Astrocyte of the cerebellum (primary cell): ENCODE measurements around the gene IQCM.

Experiments
- DNase-seq: peaks from one replicate; pipeline ENCODE4 v3.0.0-alpha.2; 2011; ENCODE audit warnings: low read depth
- H3K4me3 ChIP-seq: 2 replicates; pipeline ENCODE4 v1.5.1; 2011; ENCODE audit warnings: mild to moderate bottlenecking, low read depth, low read length, moderate library complexity
- in situ Hi-C: cut with HindIII; loops from 2 replicates; pipeline ENCODE4 v1.10.0; 2017; ENCODE audit warnings: low sequenced_read_pairs
- TF ChIP-seq, protein P1 (sequence below): IDR thresholded peaks from 2 replicates; pipeline ENCODE4 v1.5.1; 2012; ENCODE audit warnings: low read length, low read depth, moderate library complexity, mild to moderate bottlenecking; ENCODE audit errors: missing control alignments

IQCM gene

DNA sequence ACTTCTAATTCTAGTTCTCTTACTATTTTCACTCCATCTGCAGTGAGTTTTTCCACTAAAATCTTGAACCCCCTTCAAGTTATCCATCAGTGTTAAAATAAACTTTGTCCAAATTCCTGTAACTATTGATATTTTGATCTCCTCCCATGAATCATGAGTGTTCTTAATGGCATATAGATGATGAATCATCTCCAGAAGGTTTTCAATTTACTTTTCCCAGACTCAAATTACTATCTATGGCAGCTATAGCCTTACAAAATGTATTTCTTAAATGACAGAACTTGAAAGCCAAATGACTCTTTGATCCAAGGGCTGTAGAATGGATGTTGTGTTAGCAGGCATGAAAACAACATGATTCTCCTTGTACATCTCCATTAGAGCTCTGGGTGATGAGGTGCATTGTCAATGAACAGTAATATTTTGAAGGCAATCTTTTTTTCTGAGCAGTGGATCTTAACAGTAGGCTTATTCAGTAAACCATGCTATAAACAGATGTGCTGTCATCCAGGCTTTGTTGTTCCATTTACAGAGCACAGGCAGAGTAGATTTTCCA is 16.1 kb upstream of the IQCM start:
- DNase-seq: no peak

GRCh38 chr4:149830823-149831222 is 15.2 kb upstream of the IQCM start:
- TF ChIP-seq, protein P1, sequence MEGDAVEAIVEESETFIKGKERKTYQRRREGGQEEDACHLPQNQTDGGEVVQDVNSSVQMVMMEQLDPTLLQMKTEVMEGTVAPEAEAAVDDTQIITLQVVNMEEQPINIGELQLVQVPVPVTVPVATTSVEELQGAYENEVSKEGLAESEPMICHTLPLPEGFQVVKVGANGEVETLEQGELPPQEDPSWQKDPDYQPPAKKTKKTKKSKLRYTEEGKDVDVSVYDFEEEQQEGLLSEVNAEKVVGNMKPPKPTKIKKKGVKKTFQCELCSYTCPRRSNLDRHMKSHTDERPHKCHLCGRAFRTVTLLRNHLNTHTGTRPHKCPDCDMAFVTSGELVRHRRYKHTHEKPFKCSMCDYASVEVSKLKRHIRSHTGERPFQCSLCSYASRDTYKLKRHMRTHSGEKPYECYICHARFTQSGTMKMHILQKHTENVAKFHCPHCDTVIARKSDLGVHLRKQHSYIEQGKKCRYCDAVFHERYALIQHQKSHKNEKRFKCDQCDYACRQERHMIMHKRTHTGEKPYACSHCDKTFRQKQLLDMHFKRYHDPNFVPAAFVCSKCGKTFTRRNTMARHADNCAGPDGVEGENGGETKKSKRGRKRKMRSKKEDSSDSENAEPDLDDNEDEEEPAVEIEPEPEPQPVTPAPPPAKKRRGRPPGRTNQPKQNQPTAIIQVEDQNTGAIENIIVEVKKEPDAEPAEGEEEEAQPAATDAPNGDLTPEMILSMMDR: no peak
- DNase-seq: no peak
- no peak overlapping the region for H3K4me3 ChIP-seq
- in situ Hi-C loops: no loop called here

More for the DNA sequence above, 16.1 kb upstream of the IQCM start:
- TF ChIP-seq, protein P1: no peak
- in situ Hi-C loops: no loop called here
- no peak overlapping the region for H3K4me3 ChIP-seq

DNA sequence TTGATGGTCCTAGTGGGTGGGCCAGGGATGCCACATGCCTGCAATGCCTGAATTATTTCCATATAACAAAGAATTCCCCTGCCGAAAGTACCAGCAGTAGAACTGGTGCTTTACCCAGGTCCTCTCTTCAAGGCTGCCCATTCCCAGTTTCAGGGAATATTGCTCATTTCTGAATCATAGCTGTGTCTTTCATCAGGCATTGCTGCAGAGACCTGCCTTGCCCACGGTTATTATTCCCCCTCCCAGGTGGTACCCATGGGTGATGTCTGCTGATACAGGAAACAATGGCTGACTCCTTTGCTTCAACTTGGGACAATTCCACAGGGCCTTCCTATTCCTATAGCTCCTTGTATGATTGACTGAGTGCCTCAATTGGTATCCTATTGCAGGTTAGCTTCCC is 9.7 kb upstream of the IQCM start:
- no peak for DNase-seq
- TF ChIP-seq, protein P1: no peak
- in situ Hi-C loops: no loop called here
- H3K4me3 ChIP-seq: no peak overlapping the region

DNA sequence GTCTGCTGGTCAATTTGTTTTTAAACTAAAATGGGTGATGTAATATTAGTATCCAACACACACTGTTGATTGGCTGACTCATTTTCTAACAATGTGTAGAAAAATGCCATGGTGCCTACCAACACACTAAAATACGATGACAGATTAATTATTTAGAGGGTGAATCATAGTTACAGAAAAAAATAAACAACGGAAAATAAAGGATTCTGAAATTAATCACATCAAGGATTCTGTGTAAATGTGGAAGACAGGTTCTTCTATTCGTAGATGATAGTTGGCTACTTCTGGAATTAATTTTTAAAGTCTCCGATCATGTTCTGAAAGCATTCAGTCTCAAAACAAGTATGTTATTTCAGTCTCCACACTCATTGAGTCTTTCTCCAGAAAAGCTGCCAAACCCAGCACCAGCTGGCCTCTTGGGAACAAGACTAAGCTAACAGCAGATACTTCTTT is 8.2 kb upstream of the IQCM start:
- DNase-seq: peak; percentile 58
- no peak overlapping the region for H3K4me3 ChIP-seq
- TF ChIP-seq, protein P1: no peak
- in situ Hi-C loops: no loop called here

DNA sequence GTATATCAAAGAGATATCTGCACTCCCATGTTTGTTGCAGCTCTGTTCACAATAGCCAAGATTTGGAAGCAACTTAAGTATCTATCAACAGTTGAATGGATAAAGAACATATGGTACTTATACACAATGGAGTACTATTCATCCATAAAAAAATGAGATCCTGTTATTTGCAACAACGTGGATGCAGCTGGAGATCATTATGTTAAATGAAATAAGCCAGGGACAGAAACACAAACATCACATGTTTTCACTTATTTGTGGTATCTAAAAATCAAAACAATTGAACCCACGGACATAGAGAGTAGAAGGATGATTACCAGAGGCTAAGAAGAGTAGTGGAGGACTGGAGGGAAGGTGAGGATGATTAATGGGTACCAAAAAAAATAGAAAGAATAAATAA is 14.2 kb downstream of the IQCM start:
- DNase-seq: no peak
- in situ Hi-C loops: no loop called here
- H3K4me3 ChIP-seq: no peak overlapping the region
- TF ChIP-seq, protein P1: no peak

GRCh38 chr4:149799546-149799945 is 16.1 kb downstream of the IQCM start:
- in situ Hi-C loops: no loop called here
- DNase-seq: no peak
- H3K4me3 ChIP-seq: no peak overlapping the region
- TF ChIP-seq, protein P1: no peak
